BLaER1 (cell line): ENCODE results near the gene ENAH.

Source experiments
- H3K27ac ChIP-seq: shearing (Covaris generic); formaldehyde crosslinking; 2 replicates; pipeline ENCODE4 v1.8.1; 2022
- H3K27me3 ChIP-seq: shearing (Covaris generic); formaldehyde crosslinking; 2 replicates; pipeline ENCODE4 v1.8.1; 2022
- H3K36me3 ChIP-seq: shearing (Covaris generic); formaldehyde crosslinking; 2 replicates; pipeline ENCODE4 v1.8.1; 2022
- H3K4me1 ChIP-seq: shearing (Covaris generic); formaldehyde crosslinking; 2 replicates; pipeline ENCODE4 v1.8.1; 2022
- H3K4me2 ChIP-seq: shearing (Covaris generic); formaldehyde crosslinking; 2 replicates; pipeline ENCODE4 v1.8.1; 2022
- H3K4me3 ChIP-seq: shearing (Covaris generic); formaldehyde crosslinking; 2 replicates; pipeline ENCODE4 v1.8.1; 2022
- H3K9ac ChIP-seq: shearing (Covaris generic); formaldehyde crosslinking; 2 replicates; pipeline ENCODE4 v1.8.1; 2022
- H3K9me3 ChIP-seq: shearing (Covaris generic); formaldehyde crosslinking; 2 replicates; pipeline ENCODE4 v1.8.1; 2022
- H4K20me1 ChIP-seq: shearing (Covaris generic); formaldehyde crosslinking; 2 replicates; pipeline ENCODE4 v1.8.1; 2022
- Cebpa-rat ChIP-seq: shearing (Covaris generic); IDR thresholded peaks from 2 replicates; pipeline ENCODE4 v1.8.1; 2022

The ENAH gene

GRCh38 chr1:225595974-225596551 is 56.9 kb downstream of the ENAH start:
- Histone ChIP-seq H3K27me3 (no peaks in the 10 kb centered on the region), H3K9ac (no peak overlapping the region), H3K4me2 (no peak overlapping the region), H4K20me1 (peaks cover 25% of the 10 kb centered on the region; the same call in 1 of the 2 replicates), H3K4me3 (no peak overlapping the region), H3K36me3 (peaks cover 19% of the 10 kb centered on the region), H3K27ac (no peak overlapping the region), H3K9me3 (peaks cover 18% of the 10 kb centered on the region), H3K4me1 (no peaks in the 10 kb centered on the region)
- TF ChIP-seq Cebpa-rat, result no peak

- Histone ChIP-seq H3K27ac (no peak overlapping the region), H3K9ac (no peak overlapping the region), H3K9me3 (peaks cover 15% of the 10 kb centered on the region), H3K4me2 (no peak overlapping the region), H3K27me3 (no peaks in the 10 kb centered on the region), H3K4me1 (no peaks in the 10 kb centered on the region), H3K36me3 (peaks cover 17% of the 10 kb centered on the region), H4K20me1 (peaks cover 28% of the 10 kb centered on the region; the same call in 1 of the 2 replicates), H3K4me3 (no peak overlapping the region)
- no peak for TF ChIP-seq Cebpa-rat
Observed at GRCh38 chr1:225595452-225595851, 57.5 kb downstream of the ENAH start.

DNA sequence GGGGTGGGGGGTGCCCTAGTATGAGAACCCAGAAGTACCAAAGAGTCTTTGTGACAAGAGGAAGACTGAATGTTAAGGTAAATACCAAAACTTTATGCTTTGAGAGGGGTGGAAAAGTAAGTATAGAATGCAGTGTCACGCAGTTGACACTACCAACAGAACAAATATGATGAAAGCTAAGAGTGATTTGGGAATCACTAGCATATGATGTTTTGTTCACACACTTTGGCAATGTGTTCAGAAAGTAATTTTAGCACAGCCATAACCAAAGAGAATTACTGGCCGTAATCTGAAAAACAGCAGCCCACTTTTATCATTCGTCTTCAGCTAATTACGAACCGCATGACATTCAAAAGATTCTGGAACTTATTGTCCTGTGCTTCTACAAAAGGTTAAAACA is 59.5 kb downstream of the ENAH start:
- peaks cover 7% of the 10 kb centered on the region; the same call in 1 of the 2 replicates for H3K36me3 ChIP-seq
- no peak overlapping the region for H3K4me2 ChIP-seq
- H3K9me3 ChIP-seq, result no peaks in the 10 kb centered on the region
- no peak overlapping the region for H3K9ac ChIP-seq
- no peak overlapping the region for H3K27ac ChIP-seq
- no peak for TF ChIP-seq Cebpa-rat
- H3K4me3 ChIP-seq, result no peak overlapping the region
- H3K27me3 ChIP-seq, result no peaks in the 10 kb centered on the region
- no peaks in the 10 kb centered on the region for H3K4me1 ChIP-seq
- H4K20me1 ChIP-seq, result peaks cover 44% of the 10 kb centered on the region; the same call in 1 of the 2 replicates

- Histone ChIP-seq H3K4me1 (no peaks in the 10 kb centered on the region), H3K9ac (no peak overlapping the region), H3K4me3 (no peak overlapping the region), H3K9me3 (no peaks in the 10 kb centered on the region), H3K36me3 (peaks cover 10% of the 10 kb centered on the region; the same call in 1 of the 2 replicates), H3K27me3 (no peaks in the 10 kb centered on the region), H3K27ac (no peak overlapping the region), H4K20me1 (peaks cover 48% of the 10 kb centered on the region; the same call in 1 of the 2 replicates), H3K4me2 (no peak overlapping the region)
- TF ChIP-seq Cebpa-rat, result no peak
Observed at GRCh38 chr1:225592362-225593025, 60.4 kb downstream of the ENAH start.

DNA sequence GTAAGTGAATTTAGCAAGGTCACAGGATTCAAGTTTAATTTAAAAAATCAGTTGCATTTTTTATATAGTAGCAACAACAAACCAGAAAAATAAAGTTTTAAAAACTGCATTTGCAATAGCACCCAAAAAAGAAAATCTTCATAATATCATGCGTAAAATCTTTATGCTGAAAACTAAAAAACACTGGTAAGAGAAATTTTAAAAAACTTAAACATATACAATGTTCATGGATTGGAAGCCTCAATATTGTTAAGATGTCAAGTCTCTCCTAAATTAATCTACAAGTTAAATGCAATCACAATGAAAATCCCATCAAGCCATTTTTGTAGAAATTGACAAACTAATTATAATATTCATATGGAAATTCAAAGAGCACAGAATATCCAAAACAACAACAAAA is 65.6 kb downstream of the ENAH start:
- no peak for TF ChIP-seq Cebpa-rat
- H3K27me3 ChIP-seq, result no peaks in the 10 kb centered on the region
- no peak overlapping the region for H3K9ac ChIP-seq
- H3K4me2 ChIP-seq, result no peak overlapping the region
- no peak overlapping the region for H3K4me3 ChIP-seq
- H3K36me3 ChIP-seq, result 0 out of 2 replicates have a peak, but pooled peaks cover 4% of the 10 kb centered on the region
- H3K9me3 ChIP-seq, result no peaks in the 10 kb centered on the region
- no peaks in the 10 kb centered on the region for H3K4me1 ChIP-seq
- H3K27ac ChIP-seq, result no peak overlapping the region
- peaks cover 27% of the 10 kb centered on the region; the same call in 1 of the 2 replicates for H4K20me1 ChIP-seq

DNA sequence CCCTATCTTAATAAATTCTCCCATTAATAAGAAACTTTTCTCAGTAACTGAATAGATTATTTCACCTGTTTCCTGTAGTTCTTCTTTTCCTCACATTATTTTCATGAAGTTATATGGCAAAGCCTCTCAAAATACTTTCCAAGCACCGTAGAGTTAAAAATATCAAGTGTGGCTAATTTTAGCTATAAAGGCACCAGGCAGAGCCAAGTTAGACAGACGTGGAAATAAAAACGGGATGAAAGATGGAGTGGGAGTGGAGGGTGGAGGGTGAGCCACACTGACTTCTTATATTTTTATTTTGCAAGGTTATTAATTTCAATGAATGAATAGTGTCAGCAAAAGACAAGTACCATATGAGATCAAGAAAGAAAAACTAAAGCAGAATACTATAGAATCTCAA is 71.7 kb downstream of the ENAH start:
- Histone ChIP-seq H3K27ac (no peak overlapping the region), H3K4me3 (no peak overlapping the region), H3K4me2 (peak overlapping the region; percentile 21; the same call in 1 of the 2 replicates), H3K27me3 (no peaks in the 10 kb centered on the region), H3K36me3 (no peaks in the 10 kb centered on the region), H3K9ac (no peak overlapping the region), H4K20me1 (peaks cover 52% of the 10 kb centered on the region), H3K4me1 (peaks cover 36% of the 10 kb centered on the region), H3K9me3 (no peaks in the 10 kb centered on the region)
- no peak for TF ChIP-seq Cebpa-rat

DNA sequence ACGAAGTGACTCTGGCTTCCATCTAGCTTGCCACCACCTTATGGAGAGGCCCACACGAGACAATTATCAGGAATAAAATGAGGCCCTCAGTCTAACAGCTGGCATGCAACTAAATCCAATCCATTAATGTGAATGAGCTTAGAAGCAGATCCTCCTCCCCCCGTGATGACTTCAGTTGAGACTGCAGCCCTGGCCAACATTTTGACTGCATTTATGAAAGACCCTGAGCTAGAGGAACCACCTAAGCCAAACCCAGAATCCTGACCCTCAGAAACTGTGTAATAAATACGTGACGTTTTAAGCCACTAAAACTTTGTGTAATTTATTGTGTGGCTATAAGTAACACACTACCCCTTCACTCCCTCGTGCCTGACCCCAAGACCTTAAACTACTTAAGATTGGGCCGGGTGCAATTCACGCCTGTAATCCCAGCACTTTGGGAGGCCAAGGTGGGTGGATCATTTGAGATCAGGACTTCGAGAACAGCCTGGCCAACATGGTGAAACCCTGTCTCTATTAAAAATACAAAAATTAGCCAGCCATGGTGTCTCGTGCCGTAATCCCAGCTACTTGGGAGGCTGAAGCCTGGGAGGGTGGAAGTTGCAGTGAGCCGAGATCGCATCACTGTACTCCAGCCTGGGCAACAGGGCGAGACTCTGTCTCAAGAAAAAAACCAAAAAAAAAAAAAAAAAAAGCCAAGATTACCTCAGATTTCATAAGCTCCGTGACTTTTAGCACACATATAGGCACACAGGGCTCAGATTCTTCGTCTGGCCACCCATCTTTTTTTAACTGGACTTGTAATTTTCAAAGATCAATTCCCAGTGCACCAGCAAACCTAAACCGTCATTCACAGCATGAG is 72.5 kb downstream of the ENAH start:
- no peak overlapping the region for H3K4me2 ChIP-seq

GRCh38 chr1:225578251-225578977 is 74.5 kb downstream of the ENAH start:
- Histone ChIP-seq H3K36me3 (no peaks in the 10 kb centered on the region), H3K4me2 (peak overlapping the region; percentile 35), H3K4me3 (no peak overlapping the region), H3K27me3 (no peaks in the 10 kb centered on the region), H3K4me1 (peaks cover 36% of the 10 kb centered on the region), H3K9ac (no peak overlapping the region), H3K27ac (no peak overlapping the region), H4K20me1 (peaks cover 52% of the 10 kb centered on the region), H3K9me3 (no peaks in the 10 kb centered on the region)
- TF ChIP-seq Cebpa-rat, result no peak

More for the DNA sequence above, 72.5 kb downstream of the ENAH start:
- Histone ChIP-seq H3K9me3 (no peaks in the 10 kb centered on the region), H3K4me3 (no peak overlapping the region), H3K36me3 (no peaks in the 10 kb centered on the region), H3K27ac (no peak overlapping the region), H4K20me1 (peaks cover 52% of the 10 kb centered on the region), H3K4me1 (peaks cover 36% of the 10 kb centered on the region), H3K27me3 (no peaks in the 10 kb centered on the region), H3K9ac (no peak overlapping the region)
- TF ChIP-seq Cebpa-rat, result no peak

GRCh38 chr1:225577241-225577640 is 75.7 kb downstream of the ENAH start:
- H3K4me2 ChIP-seq, result peak overlapping the region; percentile 17; the same call in 1 of the 2 replicates
- no peaks in the 10 kb centered on the region for H3K36me3 ChIP-seq
- H3K4me3 ChIP-seq, result no peak overlapping the region
- H3K27me3 ChIP-seq, result no peaks in the 10 kb centered on the region
- H3K9ac ChIP-seq, result no peak overlapping the region
- peaks cover 62% of the 10 kb centered on the region for H4K20me1 ChIP-seq
- H3K9me3 ChIP-seq, result no peaks in the 10 kb centered on the region
- H3K4me1 ChIP-seq, result peaks cover 36% of the 10 kb centered on the region
- no peak overlapping the region for H3K27ac ChIP-seq
- TF ChIP-seq Cebpa-rat, result no peak
